HEK293 (cell line): ENCODE measurements around the gene DNAJA3.

ENCODE experiments used
- CTCF ChIP-seq: fragments of 450-650 bp; formaldehyde crosslinking; IDR thresholded peaks from 2 replicates; pipeline ENCODE4 v1.5.1; 2016; ENCODE audit warnings: missing biosample characterization, missing genetic modification characterization
- ZNF10 ChIP-seq: fragments of 450-650 bp; formaldehyde crosslinking; IDR thresholded peaks from 2 replicates; pipeline ENCODE4 v1.5.1; 2017; ENCODE audit warnings: missing biosample characterization, missing genetic modification characterization
- ZNF23 ChIP-seq: fragments of 450-650 bp; formaldehyde crosslinking; IDR thresholded peaks from 2 replicates; pipeline ENCODE4 v1.5.1; 2016; ENCODE audit warnings: missing biosample characterization, missing genetic modification characterization, borderline replicate concordance
- ZNF37A ChIP-seq: fragments of 450-650 bp; IDR thresholded peaks from 2 replicates; pipeline ENCODE4 v1.5.1; 2018; ENCODE audit warnings: missing biosample characterization, missing genetic modification characterization
- ZNF398 ChIP-seq: fragments of 450-650 bp; formaldehyde crosslinking; IDR thresholded peaks from 2 replicates; pipeline ENCODE4 v1.5.1; 2017; ENCODE audit warnings: missing biosample characterization, missing genetic modification characterization

- no peak for TF ChIP-seq CTCF (tag by site-specific recombination)
- no peak for TF ChIP-seq ZNF10 (tag by site-specific recombination)
- no peak for TF ChIP-seq ZNF23 (tag by site-specific recombination)
- TF ChIP-seq ZNF398 (tag by site-specific recombination) = no peak
- no peak for TF ChIP-seq ZNF37A (tag by site-specific recombination)
These were observed 5.1 kb upstream of the DNAJA3 start for GRCh38 chr16:4420505-4421105.
